OCI-LY3 (cell line): ENCODE measurements around the gene SLC6A2.

Source experiments
- EZH2phosphoT487 ChIP-seq: fragments of 200-600 bp; shearing (Covaris generic); IDR thresholded peaks from 2 replicates; pipeline ENCODE4 v1.6.1; 2018; ENCODE audit warnings: antibody characterized with exemption, mixed run types, low read depth
- TF ChIP-seq, protein P1 (sequence below): fragments of 200-600, 300-600 bp; sonication (generic); IDR thresholded peaks from 2 replicates; pipeline ENCODE4 v1.5.1; 2014; ENCODE audit warnings: antibody characterized with exemption, low read length, low read depth

DNA sequence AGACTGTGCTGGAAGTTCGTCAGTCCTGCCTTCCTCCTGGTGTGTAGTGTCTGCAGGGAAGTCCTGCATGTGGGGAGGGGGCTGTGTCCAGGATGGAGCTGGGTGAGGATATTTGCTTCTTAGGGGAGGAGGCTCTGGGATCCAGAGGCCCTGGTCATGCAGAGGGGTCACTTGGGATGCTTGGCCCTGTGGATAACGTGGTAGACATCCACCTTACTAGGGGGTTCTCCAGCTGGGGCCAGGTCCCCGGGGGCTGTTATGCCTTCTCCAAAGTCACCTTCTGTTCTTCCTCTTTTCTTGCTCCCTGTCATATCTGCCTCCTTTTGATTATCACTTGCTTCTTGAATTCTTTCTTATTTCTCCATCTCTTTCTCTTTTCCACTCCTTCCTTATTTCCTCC is 43.8 kb downstream of the SLC6A2 start:
- TF ChIP-seq, protein P1, sequence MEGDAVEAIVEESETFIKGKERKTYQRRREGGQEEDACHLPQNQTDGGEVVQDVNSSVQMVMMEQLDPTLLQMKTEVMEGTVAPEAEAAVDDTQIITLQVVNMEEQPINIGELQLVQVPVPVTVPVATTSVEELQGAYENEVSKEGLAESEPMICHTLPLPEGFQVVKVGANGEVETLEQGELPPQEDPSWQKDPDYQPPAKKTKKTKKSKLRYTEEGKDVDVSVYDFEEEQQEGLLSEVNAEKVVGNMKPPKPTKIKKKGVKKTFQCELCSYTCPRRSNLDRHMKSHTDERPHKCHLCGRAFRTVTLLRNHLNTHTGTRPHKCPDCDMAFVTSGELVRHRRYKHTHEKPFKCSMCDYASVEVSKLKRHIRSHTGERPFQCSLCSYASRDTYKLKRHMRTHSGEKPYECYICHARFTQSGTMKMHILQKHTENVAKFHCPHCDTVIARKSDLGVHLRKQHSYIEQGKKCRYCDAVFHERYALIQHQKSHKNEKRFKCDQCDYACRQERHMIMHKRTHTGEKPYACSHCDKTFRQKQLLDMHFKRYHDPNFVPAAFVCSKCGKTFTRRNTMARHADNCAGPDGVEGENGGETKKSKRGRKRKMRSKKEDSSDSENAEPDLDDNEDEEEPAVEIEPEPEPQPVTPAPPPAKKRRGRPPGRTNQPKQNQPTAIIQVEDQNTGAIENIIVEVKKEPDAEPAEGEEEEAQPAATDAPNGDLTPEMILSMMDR = no peak
- TF ChIP-seq EZH2phosphoT487 = no peak
